ENCODE measurements around the gene DLX1. TPM values are rescaled to one million over a fixed set of nuclear protein-coding genes. Genes with fewer than 3 reads are reported as not detected.

DLX1 gene
- total RNA-seq, 4 donors from 2014 or later, result not detected

GRCh38 chr2:172086241-172087206, 1.2 kb downstream of the DLX1 start:
- H3K4me3 ChIP-seq, result peak overlapping the region in 3 of 4 donors; percentile 5 to 51 (median 42)
- DNase-seq, result peak; percentile 32 to 69 (median 67)
- H3K27ac ChIP-seq, result no peak overlapping the region
- TF ChIP-seq POLR2A (IDR thresholded peaks at IDR 0.05), result no peak
- TF ChIP-seq CTCF (IDR thresholded peaks at IDR 0.05), result peak in 3 of 6 experiments; percentile 13 to 24 (median 22)
- H3K27me3 ChIP-seq, result peaks cover 4 to 96% of the 10 kb centered on the region in 2 donors
- no peaks in the 10 kb centered on the region for H3K36me3 ChIP-seq
- peaks cover 0 to 16% (median 0%) of the 10 kb centered on the region in 4 donors for H3K9me3 ChIP-seq
- H3K4me1 ChIP-seq, result peaks cover 3 to 44% (median 21%) of the 10 kb centered on the region in 4 donors

DNA sequence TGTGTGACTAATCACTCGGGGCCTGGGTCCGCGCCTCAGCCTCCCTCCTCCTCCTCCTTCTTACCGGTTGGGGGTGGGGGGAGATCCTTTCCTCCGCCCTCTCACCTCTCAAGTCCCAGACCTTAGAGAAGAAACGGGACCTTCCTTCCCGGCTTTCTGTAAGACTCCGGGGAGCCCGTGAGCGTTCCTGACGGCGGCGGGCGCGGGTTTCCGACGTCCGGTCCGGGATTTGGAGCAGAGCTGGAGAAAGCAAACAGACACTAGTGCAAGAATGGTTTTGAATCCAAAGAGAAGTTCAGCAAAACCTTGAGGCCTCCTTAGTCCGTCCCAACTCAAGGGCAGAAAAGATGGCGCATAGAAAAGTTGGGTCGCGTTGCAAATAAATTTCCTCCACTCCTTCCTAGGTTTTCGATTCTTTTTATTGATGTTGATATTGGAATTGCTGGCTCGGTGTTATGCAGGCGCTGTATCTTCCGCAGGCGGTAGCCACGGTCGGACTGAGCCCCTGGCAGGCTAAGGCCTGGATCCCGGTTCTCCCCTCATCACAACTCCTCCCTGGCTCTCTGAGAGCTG, 2.0 kb downstream of the DLX1 start:
- TF ChIP-seq CTCF (IDR thresholded peaks at IDR 0.05) (no peak), POLR2A (IDR thresholded peaks at IDR 0.05) (no peak)
- DNase-seq, result no peak
- peaks cover 0 to 16% (median 0%) of the 10 kb centered on the region in 4 donors for H3K9me3 ChIP-seq
- peaks cover 3 to 44% (median 21%) of the 10 kb centered on the region in 4 donors for H3K4me1 ChIP-seq
- no peak overlapping the region for H3K4me3 ChIP-seq
- H3K27me3 ChIP-seq, result peaks cover 2 to 96% of the 10 kb centered on the region in 2 donors
- no peaks in the 10 kb centered on the region for H3K36me3 ChIP-seq
- H3K27ac ChIP-seq, result no peak overlapping the region

DNA sequence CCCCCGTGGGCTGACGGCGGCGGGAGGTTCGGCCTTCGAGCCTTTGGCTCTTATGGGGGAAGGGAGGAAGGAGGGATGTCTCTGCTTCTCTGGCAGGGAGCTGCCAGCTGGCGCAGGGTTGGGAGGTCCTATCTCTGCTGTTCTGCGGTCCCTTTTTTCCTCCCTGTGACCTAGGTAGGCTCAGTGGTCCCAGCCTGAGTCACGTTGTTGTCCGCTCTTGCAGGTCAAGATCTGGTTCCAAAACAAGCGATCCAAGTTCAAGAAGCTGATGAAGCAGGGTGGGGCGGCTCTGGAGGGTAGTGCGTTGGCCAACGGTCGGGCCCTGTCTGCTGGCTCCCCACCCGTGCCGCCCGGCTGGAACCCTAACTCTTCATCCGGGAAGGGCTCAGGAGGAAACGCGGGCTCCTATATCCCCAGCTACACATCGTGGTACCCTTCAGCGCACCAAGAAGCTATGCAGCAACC, 2.5 kb downstream of the DLX1 start:
- DNase-seq, result no peak
- Histone ChIP-seq H3K4me1 (peaks cover 3 to 44% (median 21%) of the 10 kb centered on the region in 4 donors), H3K9me3 (peaks cover 0 to 16% (median 0%) of the 10 kb centered on the region in 4 donors), H3K27me3 (peaks cover 0 to 96% of the 10 kb centered on the region in 2 donors), H3K4me3 (no peak overlapping the region), H3K27ac (no peak overlapping the region), H3K36me3 (no peaks in the 10 kb centered on the region)
- no peak for TF ChIP-seq CTCF (IDR thresholded peaks at IDR 0.05)
- TF ChIP-seq POLR2A (IDR thresholded peaks at IDR 0.05), result no peak

DNA sequence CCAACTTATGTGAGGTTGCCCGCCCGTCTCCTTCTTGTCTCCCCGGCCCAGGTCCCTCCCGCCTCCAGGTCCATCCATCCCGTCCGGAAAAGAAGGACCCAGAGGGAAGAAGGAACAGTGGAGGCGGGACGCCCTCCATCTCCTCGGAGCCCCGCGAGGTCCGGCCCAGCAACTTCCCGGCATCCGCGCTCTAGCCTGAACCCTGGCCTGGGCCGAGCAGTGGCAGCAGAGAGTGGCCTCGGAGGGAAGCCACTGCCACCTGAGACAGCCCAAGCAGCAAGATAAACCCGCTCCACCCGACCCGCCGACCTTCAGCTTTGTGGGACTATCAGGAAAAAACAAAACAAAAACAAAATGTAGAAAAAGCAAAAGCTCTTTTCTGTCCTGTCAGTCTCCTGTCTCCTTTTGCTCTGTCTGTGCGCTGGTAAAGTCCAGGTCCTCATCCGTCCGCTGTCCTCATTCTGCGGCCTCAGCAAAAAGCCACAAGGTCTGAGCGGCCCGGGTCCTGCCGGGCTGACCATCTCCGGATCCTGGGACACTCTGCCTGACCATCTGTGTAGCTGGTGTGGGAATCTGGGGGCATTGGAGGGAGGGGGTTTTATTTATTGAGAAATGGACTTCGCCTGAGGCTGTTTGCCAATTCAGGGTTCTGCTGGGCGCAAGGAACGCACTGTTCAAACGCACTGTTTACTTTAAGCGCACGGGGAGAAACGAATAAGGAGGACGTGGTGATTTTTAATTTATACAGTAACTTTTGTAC, 3.1 kb downstream of the DLX1 start:
- TF ChIP-seq POLR2A (IDR thresholded peaks at IDR 0.05) (no peak), CTCF (IDR thresholded peaks at IDR 0.05) (no peak)
- no peak overlapping the region for H3K27ac ChIP-seq
- no peak overlapping the region for H3K4me3 ChIP-seq
- H3K9me3 ChIP-seq, result peaks cover 0 to 16% (median 0%) of the 10 kb centered on the region in 4 donors
- DNase-seq, result no peak
- H3K27me3 ChIP-seq, result peaks cover 0 to 96% of the 10 kb centered on the region in 2 donors
- H3K36me3 ChIP-seq, result no peaks in the 10 kb centered on the region
- peaks cover 3 to 39% (median 21%) of the 10 kb centered on the region in 4 donors for H3K4me1 ChIP-seq

GRCh38 chr2:172089005-172089504, 3.7 kb downstream of the DLX1 start:
- no peak overlapping the region for H3K4me3 ChIP-seq
- H3K27me3 ChIP-seq, result peaks cover 0 to 96% of the 10 kb centered on the region in 2 donors
- TF ChIP-seq CTCF (IDR thresholded peaks at IDR 0.05), result no peak
- no peak for TF ChIP-seq POLR2A (IDR thresholded peaks at IDR 0.05)
- no peak for DNase-seq
- H3K4me1 ChIP-seq, result peaks cover 3 to 36% (median 21%) of the 10 kb centered on the region in 4 donors
- H3K9me3 ChIP-seq, result peaks cover 0 to 16% (median 0%) of the 10 kb centered on the region in 4 donors
- no peaks in the 10 kb centered on the region for H3K36me3 ChIP-seq
- H3K27ac ChIP-seq, result no peak overlapping the region

Data from Peyer's patch (tissue), 4 donors.